Measurements from ENCODE around the gene ZNF324. TPM values are rescaled to one million over a fixed set of nuclear protein-coding genes. Genes with fewer than 3 reads are reported as not detected.

ZNF324 gene
- total RNA-seq, 2 donors from 2014 or later = 10.2 to 12.0 TPM

DNA sequence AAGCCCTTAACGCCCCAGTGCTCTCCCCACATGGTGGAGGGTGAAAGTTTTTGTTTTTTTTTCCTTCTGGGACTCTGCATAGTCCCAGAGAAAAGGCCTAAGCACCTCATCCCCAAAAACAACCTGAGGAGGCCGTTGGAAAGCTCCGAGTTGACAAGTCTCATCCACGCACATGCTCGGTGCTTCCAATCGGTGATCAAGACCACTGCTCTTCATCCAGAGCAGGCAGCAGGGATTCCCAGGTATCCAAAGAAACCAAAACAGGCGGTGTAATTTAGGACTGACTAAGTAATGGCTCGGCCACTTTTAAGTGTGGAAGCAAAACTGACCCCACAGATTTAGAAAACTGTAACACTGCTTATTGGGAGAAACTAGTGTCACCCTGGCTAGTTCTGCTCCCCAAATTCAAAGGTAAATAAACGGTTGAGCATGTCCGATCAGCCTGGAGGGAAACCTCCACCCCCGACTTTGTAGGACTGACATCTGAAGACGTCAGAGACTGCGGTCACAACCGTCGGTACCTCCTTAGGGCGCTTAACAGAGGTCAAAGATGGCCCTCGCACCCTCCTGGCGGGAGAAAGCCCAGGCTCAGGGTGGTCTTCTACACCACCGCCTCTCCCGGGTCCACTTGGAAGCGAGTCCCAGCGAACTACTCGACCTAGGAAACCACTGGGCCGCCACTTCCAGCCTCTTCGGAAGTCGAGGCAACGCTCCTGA lies 8.3 kb downstream of the ZNF324 start:
- H3K4me1 ChIP-seq = peaks cover 6% of the 10 kb centered on the region
- no peak for TF ChIP-seq CTCF (IDR thresholded peaks at IDR 0.05)
- no peaks in the 10 kb centered on the region for H3K9me3 ChIP-seq
- intact Hi-C loops (cut with DNase I) = no loop called here
- H3K27me3 ChIP-seq = no peaks in the 10 kb centered on the region
- H3K4me3 ChIP-seq = peak overlapping the region; percentile 71
- no peak for DNase-seq
- peak overlapping the region; percentile 91 for H3K27ac ChIP-seq
- peak overlapping the region; percentile 28 to 75 for H3K9ac ChIP-seq (ENCODE audit: low read depth in 2 of 2, low read length in 2 of 2)
- H3K36me3 ChIP-seq = peaks cover 4% of the 10 kb centered on the region

DNA sequence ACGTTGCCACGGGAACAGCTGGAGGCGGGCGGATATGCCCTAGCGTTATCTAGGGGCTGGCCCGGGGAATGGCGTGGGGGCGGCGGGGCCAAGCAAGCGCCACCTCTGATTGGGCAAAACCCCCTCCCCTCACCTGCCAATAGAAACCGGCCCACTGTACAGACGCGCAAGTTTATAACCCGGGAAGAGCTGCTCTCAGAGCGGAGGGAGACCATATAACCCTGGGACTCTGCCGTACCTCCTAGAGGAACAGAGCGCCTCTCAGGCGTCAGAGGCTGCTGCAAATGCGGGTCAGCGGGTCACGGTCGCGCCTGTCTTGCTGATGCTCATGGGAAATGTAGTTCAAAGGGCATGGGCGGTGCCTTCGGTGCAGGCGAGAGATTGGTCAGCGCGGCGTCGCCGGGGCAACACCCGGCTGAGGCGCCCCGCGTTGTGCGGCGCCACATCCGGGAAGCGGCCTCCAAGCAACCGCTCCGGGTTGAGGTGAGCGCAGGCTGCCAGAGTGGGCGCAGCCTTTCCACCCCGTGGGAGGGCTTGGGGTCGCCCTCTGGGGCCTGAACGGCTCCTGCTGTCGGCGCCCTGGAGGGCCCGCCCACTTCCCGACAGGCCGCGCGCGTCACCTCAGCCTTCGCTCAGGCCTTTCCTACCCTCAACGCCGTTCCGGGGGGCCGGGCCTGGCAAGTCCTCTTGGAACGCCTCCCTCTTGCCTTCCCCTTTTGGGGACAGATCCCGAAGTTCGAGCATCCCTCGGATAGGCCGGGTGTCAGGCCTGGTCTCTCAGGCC lies 9.0 kb downstream of the ZNF324 start, which contains the start of gene ZNF446:
TSS of gene ZNF446 (plus strand) at position 639 of the 784 bp plus-strand sequence. CDS start 867 bp downstream, outside the sequence.
- no peaks in the 10 kb centered on the region for H3K27me3 ChIP-seq
- peak; percentile 97 for DNase-seq
- intact Hi-C loops (cut with DNase I) = no loop called here
- peaks cover under 1% of the 10 kb centered on the region for H3K36me3 ChIP-seq
- H3K9ac ChIP-seq (ENCODE audit: low read depth in 2 of 2, low read length in 2 of 2) = peak within 1 kb of the TSS; percentile 75 to 81
- peak within 1 kb of the TSS; percentile 71 for H3K4me3 ChIP-seq
- TF ChIP-seq CTCF (IDR thresholded peaks at IDR 0.05) = no peak
- peaks cover 6% of the 10 kb centered on the region for H3K4me1 ChIP-seq
- no peaks in the 10 kb centered on the region for H3K9me3 ChIP-seq
- H3K27ac ChIP-seq = peak within 1 kb of the TSS; percentile 91

- Histone ChIP-seq H3K4me1 (peaks cover 6% of the 10 kb centered on the region), H3K4me3 (peak overlapping the region; percentile 71), H3K9me3 (no peaks in the 10 kb centered on the region), H3K27ac (peak overlapping the region; percentile 91), H3K36me3 (no peaks in the 10 kb centered on the region), H3K27me3 (no peaks in the 10 kb centered on the region), H3K9ac (ENCODE audit: low read depth in 2 of 2, low read length in 2 of 2) (peak overlapping the region; percentile 75 to 81)
- intact Hi-C loops (cut with DNase I) = no loop called here
- no peak for DNase-seq
- TF ChIP-seq CTCF (IDR thresholded peaks at IDR 0.05) = no peak
Measured at GRCh38 chr19:58476498-58477015, 9.7 kb downstream of the ZNF324 start.

DNA sequence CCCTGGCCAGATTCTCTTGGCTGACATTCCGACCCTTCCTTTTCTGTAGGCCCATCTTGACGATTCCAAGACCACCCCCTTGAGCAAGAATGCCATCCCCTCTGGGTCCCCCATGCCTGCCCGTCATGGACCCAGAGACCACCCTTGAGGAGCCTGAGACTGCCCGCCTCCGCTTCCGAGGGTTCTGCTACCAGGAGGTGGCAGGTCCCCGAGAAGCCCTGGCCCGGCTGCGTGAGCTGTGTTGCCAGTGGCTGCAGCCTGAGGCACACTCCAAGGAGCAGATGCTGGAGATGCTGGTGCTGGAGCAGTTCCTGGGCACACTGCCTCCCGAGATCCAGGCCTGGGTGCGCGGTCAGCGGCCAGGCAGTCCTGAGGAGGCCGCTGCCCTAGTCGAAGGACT lies 10.2 kb downstream of the ZNF324 start:
- intact Hi-C loops (cut with DNase I) = no loop called here
- Histone ChIP-seq H3K27ac (no peak overlapping the region), H3K4me3 (no peak overlapping the region), H3K9ac (ENCODE audit: low read depth in 2 of 2, low read length in 2 of 2) (no peak overlapping the region), H3K36me3 (no peaks in the 10 kb centered on the region), H3K9me3 (no peaks in the 10 kb centered on the region), H3K27me3 (no peaks in the 10 kb centered on the region), H3K4me1 (peaks cover 6% of the 10 kb centered on the region)
- DNase-seq = no peak
- TF ChIP-seq CTCF (IDR thresholded peaks at IDR 0.05) = no peak

- no peak for DNase-seq
- Histone ChIP-seq H3K36me3 (no peaks in the 10 kb centered on the region), H3K4me3 (no peak overlapping the region), H3K9me3 (no peaks in the 10 kb centered on the region), H3K9ac (ENCODE audit: low read depth in 2 of 2, low read length in 2 of 2) (no peak overlapping the region), H3K27ac (no peak overlapping the region), H3K4me1 (peaks cover 6% of the 10 kb centered on the region), H3K27me3 (no peaks in the 10 kb centered on the region)
- TF ChIP-seq CTCF (IDR thresholded peaks at IDR 0.05) = no peak
- intact Hi-C loops (cut with DNase I) = no loop called here
Measured at GRCh38 chr19:58477871-58478270, 11.0 kb downstream of the ZNF324 start.
